HG03045 (cell line): Measurements from ENCODE around the gene MBNL2.

ENCODE experiments used
- ATAC-seq: cut with Tn5 transposase; IDR thresholded peaks from one replicate; pipeline ENCODE4 v1.9.1; 2021; ENCODE audit warnings: mild to moderate bottlenecking, moderate library complexity; ENCODE audit not compliant: unreplicated experiment

The MBNL2 gene

DNA sequence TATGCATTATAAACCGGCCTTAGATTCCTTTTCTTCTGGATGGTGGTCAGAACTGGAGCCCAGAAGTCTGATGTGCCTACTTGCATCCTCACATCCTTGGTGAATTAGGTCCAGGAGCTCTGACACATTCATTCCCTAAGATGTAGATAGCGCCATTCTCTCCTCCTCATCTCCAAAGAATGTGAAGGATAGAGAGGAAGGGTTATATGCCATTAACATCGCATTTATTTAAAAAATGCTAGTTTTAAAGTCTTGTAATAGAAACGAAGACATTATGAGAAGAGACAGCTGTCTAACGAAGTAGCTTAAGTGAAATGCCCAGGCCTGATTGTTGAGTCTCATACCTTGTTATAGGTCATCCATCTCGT, 9.7 kb downstream of the MBNL2 start:
- ATAC-seq = no peak

DNA sequence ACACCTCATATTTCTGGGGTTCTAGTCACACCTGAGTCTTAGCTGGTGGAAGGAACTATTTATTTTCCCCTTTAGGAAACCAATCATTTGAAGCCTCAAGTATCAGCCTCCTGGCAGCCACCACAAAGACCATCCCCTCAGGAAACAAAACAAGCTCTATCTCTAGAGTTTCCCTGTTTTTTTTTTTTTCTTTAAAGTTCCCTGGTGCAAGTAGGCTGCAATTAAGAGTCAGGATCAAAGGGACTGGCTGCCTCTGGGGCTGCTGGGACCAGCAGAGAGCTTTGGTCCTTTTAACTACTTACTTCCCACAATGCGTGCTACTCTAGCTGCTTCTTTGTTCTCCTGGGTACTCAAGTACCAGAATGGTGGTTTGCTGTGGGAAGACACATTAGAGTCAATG, 11.4 kb downstream of the MBNL2 start:
- no peak for ATAC-seq

DNA sequence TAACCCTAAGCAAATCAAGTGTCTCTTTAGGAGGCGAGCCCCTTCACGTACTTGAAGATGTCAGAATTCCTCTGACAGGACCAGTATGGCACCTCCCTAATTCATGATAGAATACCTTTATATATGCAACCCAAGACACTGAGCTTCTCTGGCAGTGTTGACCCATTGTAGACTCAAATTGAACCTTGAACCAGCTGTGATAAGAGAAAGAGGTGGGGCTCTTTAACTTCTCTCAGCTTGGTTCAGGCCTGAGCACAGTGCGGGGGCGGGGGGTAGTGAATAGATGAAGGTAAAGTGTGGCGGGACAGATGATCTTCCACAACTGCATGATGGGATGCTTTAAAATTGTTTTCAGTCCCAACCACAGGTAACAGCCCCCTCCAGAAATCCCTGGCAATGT, 12.1 kb downstream of the MBNL2 start:
- no peak for ATAC-seq

DNA sequence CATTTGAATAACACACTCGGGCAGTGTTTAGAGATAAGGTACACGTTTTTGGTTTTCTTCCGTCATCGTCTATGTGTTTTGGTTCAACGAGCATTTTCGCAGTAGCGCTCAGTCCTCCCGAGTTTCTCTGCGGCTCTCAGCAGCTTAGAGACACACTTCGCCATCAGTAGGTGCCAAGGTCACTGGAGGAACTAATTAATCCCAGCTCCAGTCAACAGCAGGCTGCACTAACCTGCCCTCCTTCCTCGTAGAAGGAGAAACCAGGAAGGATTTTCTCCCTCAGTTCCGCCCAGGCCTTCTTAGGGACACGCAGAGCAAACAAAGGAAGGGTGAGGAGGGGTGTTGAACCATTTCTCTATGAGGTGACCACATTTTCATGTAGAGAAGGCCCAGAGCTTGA, 12.6 kb downstream of the MBNL2 start:
- no peak for ATAC-seq

DNA sequence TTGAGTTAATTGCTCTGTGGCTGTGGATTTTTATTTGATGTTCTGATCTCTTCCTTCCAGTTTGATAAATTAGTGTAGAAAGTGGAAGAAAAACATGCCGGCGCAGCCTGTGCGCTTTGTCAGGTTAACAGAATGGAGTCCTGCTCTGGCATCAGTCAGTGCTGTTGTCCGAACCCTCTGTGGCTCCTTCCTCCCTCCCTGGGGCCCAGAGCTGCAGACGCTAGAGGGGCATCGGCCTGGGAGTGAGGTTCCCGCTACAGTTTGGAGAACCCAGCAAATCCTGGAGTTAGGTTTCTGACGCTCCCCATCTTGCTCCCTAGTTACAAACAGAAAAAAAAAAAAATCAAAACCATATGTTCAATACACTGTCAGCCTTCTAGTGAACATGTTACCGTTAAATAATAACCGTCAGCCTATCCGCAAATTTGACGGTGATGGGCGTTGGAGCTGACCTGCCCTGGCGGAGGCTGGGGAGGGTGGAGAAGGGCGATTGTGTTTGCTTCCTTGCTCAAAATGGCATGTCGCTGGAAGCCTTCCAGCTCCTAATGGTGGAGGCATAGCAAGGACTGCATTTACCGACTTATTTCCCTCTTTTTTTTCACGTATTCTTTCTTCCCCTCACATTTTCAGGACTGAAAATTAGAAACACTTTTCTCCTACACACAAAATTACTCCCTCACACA, 13.6 kb downstream of the MBNL2 start:
- no peak for ATAC-seq

DNA sequence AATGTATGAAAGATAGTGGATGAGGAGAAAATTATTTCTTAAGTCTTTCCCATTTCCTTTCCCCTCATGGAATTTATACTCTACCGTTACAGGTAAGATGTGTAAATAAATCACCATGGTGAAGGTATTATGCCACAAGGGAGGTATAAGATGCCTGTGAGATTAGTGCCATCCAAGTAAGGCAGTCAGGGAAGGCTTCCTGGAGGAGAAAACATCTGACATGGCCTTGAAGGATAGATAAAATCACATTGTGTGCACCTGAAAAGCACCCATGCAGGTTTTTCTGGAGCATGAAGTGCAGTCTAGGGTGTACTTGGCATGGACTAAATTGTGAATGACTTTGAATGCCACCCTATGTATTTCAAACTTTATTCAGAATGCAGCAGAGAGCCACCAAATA, 15.3 kb downstream of the MBNL2 start:
- ATAC-seq = no peak

DNA sequence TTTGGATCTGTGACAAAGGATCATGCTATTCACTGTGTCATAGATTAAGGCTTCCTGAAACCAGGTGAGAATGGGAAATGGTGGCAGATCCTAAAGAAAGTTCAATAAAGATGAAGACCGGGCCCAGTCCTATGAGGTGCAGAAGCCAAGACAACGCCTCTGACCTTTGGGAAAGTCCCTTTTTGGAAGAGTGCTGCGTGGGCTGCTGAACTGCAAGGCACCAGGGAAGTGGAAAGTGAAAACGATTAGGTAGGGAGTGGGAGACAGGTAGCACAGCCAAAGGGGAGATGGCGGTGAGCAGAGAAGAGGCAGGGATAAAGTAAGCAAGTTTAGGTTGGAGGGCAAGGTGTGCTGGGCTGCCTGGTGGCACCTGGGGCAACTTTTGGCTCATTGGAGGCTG, 16.3 kb downstream of the MBNL2 start:
- ATAC-seq = no peak

DNA sequence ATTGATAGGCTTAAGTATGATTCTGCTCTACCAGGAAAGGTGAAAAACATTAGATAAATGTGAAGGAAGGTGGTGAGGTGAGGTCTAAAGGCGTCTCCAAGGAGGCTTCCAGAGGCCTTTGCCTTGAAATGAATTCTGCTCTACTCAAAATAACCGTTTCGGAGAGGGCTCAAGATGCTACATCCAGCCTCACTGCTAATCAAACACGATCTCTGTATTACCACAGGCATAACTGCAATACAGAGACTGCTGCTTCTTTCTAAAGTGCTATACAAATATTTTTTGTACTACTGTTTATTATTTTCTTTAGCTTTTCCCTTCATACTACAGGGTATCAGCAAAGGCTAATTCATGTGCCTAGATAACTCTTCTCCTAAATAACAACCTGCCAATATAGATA, 16.8 kb downstream of the MBNL2 start:
- ATAC-seq = no peak

DNA sequence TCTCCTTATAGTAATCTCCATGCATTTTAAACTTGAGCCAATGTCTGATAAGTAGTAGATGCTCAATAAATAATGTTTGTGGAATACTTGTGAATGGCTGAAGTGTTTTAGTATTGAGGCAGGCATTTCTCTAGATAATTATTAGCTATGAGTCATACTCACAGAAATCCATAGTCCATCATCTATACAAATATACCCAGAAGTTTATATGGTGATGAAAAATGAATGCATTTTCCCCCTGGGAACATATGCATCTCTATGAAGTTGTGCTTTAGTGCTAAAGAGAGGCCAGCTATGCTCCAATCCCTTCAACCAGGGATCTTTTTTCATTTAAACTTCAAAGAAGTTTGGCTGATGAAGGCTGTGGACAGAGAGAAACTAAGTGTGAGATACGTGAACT, 17.2 kb downstream of the MBNL2 start:
- ATAC-seq = no peak

DNA sequence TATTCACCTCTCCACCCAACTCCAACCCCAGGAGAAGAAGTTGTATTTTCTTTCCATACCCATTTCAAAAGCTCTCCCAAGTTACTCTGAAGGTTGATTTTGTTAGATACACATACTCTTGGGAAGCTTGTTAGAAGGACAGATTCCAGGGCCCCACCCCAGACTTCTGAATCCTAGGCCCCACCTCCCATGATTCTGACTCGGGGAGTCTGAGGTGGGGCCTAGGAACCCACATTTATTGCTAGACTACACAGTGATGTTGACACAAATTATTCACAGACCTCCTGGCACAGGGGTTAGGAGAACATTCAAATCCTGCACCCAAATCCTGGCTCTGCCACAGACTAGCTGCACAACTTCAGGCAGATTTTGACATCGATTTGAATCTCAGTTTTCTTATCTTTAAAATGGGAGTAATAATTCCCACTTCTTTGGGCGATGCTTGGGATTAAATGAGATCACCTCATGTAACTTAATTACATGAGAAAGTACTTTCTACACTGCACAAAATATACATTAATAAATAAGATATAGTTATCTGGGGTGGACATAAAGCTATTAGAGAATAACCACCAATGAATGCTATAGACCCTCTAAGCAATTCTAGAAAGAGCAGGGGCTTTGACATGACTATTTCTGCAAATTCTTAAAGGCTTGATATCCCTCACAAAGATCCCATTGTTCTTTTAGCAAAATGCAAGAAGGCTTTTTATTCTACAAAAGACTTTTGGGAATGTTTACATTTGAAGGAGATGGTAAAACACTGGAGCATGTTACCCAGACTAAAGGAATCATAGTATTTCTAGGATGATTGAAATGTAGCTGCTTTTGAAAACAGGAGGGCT, 18.0 kb downstream of the MBNL2 start:
- ATAC-seq = no peak

DNA sequence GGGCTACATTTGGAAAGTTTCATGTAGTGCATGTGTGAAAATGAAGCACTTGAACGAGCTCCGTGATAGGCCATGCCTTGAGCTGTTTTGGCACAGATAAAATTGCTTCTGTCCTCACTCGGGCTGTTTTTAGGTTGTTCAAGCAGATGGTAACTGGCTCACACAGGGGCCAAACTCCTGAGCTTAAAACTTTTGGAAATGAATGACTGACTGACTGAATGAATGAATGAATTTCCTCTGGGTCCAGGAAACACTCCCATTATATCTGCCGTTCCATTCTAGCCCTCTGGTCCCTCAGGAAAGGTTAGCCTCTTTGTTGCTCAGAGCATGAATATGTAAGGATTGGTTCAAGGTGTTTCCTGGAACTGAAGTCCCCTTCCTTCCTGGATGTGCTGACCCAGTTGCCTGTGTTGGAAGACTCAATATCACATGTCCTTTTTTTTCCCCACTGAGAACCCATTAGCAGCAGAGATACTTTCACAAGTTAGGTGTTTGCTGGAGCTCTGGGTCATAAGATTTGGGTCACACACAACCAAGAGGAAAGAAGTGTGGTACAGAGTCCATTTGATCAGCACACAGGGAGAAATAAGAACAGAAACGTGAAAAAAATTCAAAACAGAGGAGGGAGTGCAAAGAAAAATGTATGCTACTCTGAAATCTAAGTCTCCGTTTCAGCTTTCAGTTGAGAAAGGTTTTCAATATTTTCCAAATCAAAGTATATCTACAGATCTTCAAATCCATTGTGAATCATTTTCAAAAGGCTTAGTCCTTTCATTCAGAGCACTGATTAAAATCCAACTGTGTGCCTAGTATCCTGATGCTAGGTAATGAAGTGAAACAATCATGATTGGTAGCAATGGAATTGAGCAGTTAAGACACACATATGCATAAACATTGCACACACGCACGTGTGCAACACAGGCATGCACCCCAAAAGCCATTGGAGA, 18.9 kb downstream of the MBNL2 start:
- ATAC-seq = no peak

DNA sequence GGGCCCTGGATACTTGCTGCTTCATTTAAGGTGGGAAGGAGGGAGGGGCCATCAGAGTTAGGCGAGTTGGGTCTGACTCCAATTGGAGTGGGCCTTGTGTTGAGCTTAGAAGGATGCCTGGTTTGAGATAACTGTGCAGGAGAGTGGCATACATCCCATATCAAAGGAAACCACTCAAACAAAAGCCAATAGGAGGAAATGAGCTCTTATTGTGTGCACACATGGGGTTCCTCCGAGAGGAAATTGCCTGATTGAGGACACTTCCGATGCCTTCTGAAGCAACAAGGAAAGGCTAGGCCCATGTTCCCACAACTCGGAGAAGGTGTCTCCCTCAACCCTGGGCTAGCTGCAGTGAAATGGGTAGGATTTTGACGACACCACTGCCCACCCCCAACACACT, 19.6 kb downstream of the MBNL2 start:
- ATAC-seq = no peak

DNA sequence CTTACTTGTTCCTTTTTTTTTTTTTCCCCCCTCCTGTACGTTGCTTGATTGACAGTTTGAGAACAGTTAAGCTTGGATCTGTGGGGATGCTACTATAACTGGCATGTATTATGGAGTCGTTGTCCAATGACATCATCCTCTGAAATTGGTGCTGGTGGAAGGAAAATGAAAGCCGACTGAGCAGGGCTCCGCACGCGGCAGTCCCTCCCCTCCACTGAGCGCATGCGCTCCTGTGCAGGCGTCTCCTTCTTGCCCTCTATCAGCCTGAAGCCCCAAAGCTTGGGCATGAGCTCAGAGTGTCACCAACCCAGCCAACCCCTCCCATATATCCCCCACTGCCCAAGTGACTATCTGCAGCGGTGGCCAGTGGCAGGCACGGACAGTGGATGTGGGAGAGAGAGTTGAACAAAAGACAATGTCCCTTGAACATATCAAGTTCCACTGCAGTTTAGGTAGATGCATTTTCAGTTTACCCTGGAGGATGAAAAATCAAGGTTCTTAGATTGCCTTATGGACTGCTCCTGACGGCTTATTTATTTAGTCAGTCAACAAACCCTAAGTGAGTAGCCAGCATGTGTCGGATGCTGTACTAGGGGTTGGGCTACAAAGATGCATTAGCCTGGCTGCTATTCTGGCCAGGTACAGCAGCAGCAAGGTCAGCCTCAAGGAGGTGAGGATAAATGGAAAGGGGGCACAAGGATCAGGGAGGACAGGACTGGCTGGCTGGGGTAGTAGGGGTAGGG, 20.8 kb downstream of the MBNL2 start:
- no peak for ATAC-seq

DNA sequence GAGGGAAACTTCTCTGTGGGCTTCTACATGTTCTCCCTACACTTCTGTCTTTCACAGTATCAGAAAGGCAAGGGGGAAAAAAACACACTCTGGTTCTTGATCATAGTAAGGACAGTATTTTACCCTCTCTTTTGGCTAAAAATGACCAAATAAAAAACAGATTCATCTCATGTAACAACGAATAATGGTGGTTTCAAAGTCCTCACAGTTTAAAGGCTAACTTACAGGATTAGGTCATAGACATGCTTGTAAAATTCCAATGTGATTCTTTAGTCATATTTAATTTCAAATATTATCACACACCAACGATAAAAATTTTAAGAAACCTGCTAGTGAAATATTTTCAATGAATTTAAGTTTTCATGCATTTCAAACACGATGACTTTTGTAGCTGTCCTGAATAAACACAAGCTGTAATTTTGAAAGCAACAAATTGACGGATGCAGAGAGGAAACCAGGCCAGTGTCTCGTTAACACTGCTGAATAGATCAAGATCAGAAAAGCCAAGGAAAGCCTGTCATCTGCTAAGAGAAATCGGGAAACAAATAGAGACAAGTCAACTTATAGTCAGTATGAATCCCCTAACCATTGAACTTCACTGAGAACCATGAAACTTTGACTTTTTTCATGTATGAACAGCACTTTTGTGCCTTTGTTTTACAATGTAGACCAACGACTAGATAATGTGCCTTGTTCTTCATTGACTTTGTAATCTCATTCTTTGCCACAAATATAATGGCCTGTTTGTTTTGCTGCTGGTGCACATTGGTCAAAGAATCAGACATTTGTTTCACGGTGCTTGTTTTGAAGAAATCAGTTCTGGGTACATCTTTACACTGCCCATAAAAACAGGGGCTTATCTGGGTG, 22.0 kb downstream of the MBNL2 start:
- no peak for ATAC-seq

DNA sequence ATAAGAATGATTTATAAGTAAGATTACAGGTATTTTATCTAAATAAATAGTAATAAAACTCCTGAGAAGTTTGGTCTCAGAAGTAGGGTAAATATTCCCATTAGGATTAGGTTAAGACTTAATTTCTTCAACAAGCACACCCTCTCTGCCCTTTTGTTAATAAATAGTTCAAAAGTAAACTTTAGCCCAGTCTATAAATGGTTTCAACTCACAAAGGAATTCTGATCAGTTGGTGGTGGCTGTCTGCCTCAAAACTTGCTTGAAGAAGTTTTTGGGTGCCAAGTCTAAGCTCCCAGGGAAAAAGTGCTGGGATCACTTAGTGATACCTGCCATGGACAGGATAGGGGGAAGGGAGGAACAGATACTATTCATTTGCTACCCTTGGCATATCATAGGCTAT, 22.9 kb downstream of the MBNL2 start:
- no peak for ATAC-seq

DNA sequence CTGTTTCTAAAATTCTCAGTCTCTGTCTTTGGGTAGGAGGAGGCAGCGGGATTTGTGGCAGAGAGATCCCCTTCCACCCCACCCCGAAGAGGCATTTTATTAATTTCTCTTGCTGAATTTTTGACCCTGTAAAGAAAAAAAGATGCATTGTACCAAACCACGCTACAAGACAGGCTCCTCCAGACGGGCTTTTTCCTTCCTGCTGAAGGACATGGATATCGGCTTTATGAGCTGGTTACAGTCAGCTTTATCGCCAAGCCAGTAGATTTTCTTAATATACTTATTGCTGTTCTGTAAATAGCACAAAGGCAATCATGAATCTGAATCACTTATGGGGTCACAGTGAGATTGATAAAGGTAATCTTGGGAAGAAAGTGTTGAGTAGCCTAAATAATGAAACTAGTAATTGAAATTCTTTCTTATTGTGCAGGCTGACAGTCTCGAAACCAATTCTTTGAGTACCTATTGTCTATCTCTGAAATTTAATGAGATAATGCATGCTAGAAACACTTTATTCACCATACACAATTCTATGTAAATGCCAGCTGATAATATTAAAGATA, 24.5 kb downstream of the MBNL2 start:
- no peak for ATAC-seq

DNA sequence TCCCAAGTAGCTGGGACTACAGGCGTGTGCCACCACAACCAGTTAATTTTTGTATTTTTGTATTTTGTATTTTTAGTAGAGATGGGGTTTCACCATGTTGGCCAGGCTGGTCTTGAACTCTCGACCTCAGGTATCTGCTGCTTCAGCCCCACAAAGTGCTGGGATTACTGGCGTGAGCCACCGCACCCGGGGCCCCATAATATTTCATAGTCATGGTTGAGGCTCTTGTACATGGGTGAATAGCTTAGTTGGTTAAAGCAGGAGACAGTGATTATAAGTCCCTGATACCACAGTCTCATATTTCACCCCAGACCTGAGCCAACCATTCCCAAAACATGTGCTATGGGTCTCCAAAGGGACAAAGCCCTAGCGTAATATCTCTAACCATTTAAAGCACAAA, 26.1 kb downstream of the MBNL2 start:
- no peak for ATAC-seq

DNA sequence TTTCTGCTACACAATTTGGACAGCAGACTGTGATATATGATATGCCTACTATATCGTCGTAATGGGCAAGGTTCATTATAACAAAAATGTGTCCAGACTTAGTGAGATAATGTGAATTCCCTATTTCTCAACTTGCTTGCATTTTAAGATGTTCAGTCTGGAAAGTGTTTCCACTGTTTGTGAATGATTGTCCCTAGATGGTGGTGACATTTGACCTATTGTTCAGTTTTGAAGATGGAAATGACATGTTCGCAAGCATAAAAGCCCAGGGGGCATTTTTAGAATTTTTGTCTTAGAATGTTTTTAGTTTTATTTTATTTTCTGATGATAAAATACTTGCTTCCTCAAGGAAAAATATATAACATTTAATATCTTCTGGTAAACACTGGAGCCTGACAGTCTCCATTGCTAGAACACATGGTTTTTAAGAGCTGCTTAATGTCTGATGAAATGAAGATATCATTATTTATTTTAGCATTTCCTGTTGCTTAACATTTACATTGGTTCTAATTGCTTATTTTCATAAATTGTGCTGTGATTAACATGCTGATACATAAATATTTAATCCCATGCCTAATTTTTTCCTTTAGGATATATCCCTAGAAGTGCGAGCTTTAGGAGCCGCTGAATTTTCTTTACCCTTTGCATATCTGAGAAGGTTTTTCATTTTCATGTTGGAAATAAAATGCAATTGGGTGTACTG, 27.1 kb downstream of the MBNL2 start:
- ATAC-seq = no peak
